ENCODE results near the gene SIPA1L3.

Gene SIPA1L3

DNA sequence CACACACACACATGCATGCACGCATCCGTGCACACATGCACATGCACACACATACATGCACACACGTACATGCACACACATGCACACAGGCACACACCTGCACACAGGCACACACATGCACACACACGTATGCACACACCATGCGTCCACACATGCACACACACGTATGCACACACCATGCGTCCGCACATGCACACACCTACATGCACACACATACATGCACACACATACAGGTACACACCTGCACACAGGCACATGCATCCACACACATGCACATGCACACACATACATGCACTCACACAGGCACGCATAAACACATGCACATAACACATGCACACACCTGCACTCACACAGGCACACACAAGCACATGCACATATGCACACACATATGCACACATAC, 204.9 kb downstream of the SIPA1L3 start:
- no peak for TF ChIP-seq CTCF (IDR thresholded peaks at IDR 0.05; ENCODE audit: control insufficient read depth, insufficient read depth, low read depth, low read length, missing control alignments)
- no peak for DNase-seq (ENCODE audit: low read depth)
- H3K4me3 ChIP-seq (ENCODE audit: control insufficient read depth, low read depth, low read length): no peak overlapping the region

GRCh38 chr19:38114651-38115050, 207.6 kb downstream of the SIPA1L3 start:
- TF ChIP-seq CTCF (IDR thresholded peaks at IDR 0.05; ENCODE audit: control insufficient read depth, insufficient read depth, low read depth, low read length, missing control alignments): no peak
- no peak for DNase-seq (ENCODE audit: low read depth)
- H3K4me3 ChIP-seq (ENCODE audit: control insufficient read depth, low read depth, low read length): no peak overlapping the region

- no peak for TF ChIP-seq CTCF (IDR thresholded peaks at IDR 0.05; ENCODE audit: control insufficient read depth, insufficient read depth, low read depth, low read length, missing control alignments)
- no peak for DNase-seq (ENCODE audit: low read depth)
- H3K4me3 ChIP-seq (ENCODE audit: control insufficient read depth, low read depth, low read length): no peak overlapping the region
These were observed 208.3 kb downstream of the SIPA1L3 start for GRCh38 chr19:38115271-38115802.

DNA sequence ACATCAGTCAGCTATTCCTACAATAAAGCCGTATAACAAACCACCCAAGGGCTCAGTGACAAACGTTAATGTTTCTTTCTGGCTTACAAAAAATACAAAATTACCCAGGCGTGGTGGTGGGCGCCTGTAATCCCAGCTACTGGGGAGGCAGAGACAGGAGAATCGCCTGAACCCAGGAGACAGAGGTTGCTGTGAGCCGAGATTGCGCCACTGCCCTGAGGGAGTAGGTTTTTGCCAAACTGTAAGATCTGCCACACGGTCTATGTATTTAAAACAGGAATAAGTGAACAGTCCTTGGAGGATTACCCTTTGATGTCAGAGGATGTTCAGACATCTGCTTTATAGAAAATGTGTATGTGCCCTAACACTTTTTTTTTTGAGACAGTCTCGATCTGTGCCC, 211.2 kb downstream of the SIPA1L3 start:
- DNase-seq (ENCODE audit: low read depth): no peak
- H3K4me3 ChIP-seq (ENCODE audit: control insufficient read depth, low read depth, low read length): no peak overlapping the region
- no peak for TF ChIP-seq CTCF (IDR thresholded peaks at IDR 0.05; ENCODE audit: control insufficient read depth, insufficient read depth, low read depth, low read length, missing control alignments)

DNA sequence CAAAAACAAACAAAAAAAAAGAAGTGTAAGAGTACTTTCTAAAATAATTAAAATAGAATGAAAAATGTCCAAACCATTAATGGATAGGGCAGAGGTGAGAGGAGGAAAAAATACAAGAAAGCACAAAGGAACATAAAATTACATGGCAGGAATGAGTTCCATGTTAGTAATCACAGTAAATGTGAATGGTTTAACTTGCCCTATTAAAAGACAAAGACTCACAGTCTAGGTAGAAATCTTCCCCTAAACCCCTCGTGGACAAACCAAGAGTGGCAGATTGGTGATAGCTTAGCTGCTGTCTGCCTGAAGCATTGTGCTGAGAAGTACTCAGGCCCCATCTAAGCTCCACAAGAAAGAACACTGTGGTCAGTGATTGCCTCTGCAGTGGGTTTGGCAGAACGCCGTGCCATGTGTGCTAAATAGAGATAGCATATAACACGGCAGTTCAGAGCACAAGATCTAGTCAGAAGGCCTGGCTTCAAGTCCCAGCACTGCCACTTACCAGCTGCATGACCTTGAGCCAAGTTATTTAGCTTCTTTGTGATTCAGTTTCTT, 213.5 kb downstream of the SIPA1L3 start:
- no peak for DNase-seq (ENCODE audit: low read depth)
- no peak overlapping the region for H3K4me3 ChIP-seq (ENCODE audit: control insufficient read depth, low read depth, low read length)
- no peak for TF ChIP-seq CTCF (IDR thresholded peaks at IDR 0.05; ENCODE audit: control insufficient read depth, insufficient read depth, low read depth, low read length, missing control alignments)

DNA sequence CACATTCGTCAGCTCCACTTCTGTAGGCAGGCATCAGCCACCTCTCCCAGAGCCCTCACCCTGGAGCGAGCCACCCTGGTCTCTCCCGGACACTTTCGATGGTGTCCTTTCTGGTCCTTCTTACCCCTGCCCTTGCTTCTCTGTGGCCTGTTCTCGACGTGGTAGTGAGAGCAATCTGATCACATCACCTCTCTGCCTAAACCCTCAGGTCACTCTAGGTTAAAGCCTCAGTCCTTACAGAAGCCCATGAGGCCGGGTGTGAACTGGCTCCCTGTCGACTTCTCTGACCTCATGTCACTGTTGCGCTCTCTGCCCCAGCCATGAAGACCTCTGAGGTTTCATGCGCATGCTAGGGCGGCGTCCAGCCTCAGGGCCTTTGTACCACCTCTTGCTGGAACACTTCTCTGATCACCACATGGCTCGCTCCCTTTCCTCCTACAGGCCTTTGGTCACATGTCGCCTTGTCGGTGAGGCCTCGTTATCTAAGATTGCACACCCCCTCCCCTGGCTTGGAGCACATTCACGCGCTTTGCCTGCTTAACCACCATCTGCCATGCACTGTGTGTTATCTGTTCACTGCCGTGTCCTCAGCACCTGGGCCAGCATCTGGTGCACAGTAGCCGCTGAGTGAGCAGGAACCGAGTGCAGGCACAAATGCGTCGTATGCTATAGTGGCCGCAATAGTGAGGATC, 215.5 kb downstream of the SIPA1L3 start:
- no peak for TF ChIP-seq CTCF (IDR thresholded peaks at IDR 0.05; ENCODE audit: control insufficient read depth, insufficient read depth, low read depth, low read length, missing control alignments)
- no peak for DNase-seq (ENCODE audit: low read depth)
- no peak overlapping the region for H3K4me3 ChIP-seq (ENCODE audit: control insufficient read depth, low read depth, low read length)

Measured in AG09309 (cell line).